A673 (cell line): ENCODE measurements around the gene RNF113B. TPM values are rescaled to one million over a fixed set of nuclear protein-coding genes. Genes with fewer than 3 reads are reported as not detected.

Source experiments
- BruUV-seq: library from RNA; stranded (reverse); fragments of 400-500 nt; replicated peaks from 2 replicates; lab custom pipeline; 2021; lab: Mats Ljungman, UMichigan
- CTCF ChIA-PET: fragments of 300-600 bp; sonication (Branson Sonifier 250); formaldehyde crosslinking; loops from one replicate; lab custom pipeline; 2022; ENCODE audit warnings: antibody characterized with exemption; lab: Charles Lee
- POLR2A ChIA-PET: fragments of 300-600 bp; sonication (Branson Sonifier 250); formaldehyde crosslinking; loops from one replicate; lab custom pipeline; 2022; ENCODE audit warnings: antibody characterized with exemption; ENCODE audit not compliant: low non-redundant PET; lab: Charles Lee
- DNase-seq: peaks from one replicate; pipeline ENCODE4 v3.0.0-alpha.2; 2015; ENCODE audit warnings: low spot score
- H3K27ac ChIP-seq: fragments of 200-600 bp; sonication (generic); 2 replicates; pipeline ENCODE4 v1.5.1; 2016; ENCODE audit warnings: mixed run types, low read depth, mild to moderate bottlenecking, mixed read lengths, antibody characterized with exemption, low read length; ENCODE audit not compliant: poor library complexity, severe bottlenecking
- H3K27me3 ChIP-seq: fragments of 200-600 bp; sonication (generic); replicated peaks from 2 replicates; pipeline ENCODE4 v1.6.1; 2017; ENCODE audit warnings: mixed run types, low read depth, mild to moderate bottlenecking, mixed read lengths, antibody characterized with exemption, low read length; ENCODE audit not compliant: insufficient read depth, poor library complexity
- H3K36me3 ChIP-seq: fragments of 200-600 bp; sonication (generic); 2 replicates; pipeline ENCODE4 v1.6.1; 2016; ENCODE audit warnings: mixed run types, mild to moderate bottlenecking, mixed read lengths, antibody characterized with exemption, low read length; ENCODE audit not compliant: insufficient read depth, poor library complexity, severe bottlenecking
- H3K4me1 ChIP-seq: fragments of 200-600 bp; sonication (generic); 2 replicates; pipeline ENCODE4 v1.6.1; 2017; ENCODE audit warnings: mixed run types, mild to moderate bottlenecking, mixed read lengths, antibody characterized with exemption, low read length; ENCODE audit not compliant: insufficient read depth, poor library complexity, severe bottlenecking
- H3K4me3 ChIP-seq: fragments of 200-600 bp; sonication (generic); 2 replicates; pipeline ENCODE4 v1.5.1; 2016; ENCODE audit warnings: low read depth, mixed run types, mild to moderate bottlenecking, mixed read lengths, low read length; ENCODE audit not compliant: poor library complexity, severe bottlenecking
- H3K9me3 ChIP-seq: fragments of 200-600 bp; sonication (generic); 2 replicates; pipeline ENCODE4 v1.6.1; 2016; ENCODE audit warnings: mixed run types, low read depth, mild to moderate bottlenecking, mixed read lengths, antibody characterized with exemption, low read length; ENCODE audit not compliant: poor library complexity, severe bottlenecking
- EZH2 ChIP-seq: fragments of 200-600 bp; sonication (generic); IDR thresholded peaks from 2 replicates; pipeline ENCODE4 v1.6.1; 2017; ENCODE audit warnings: borderline replicate concordance, low read depth, mild to moderate bottlenecking, mixed read lengths, antibody characterized with exemption, low read length; ENCODE audit not compliant: poor library complexity, severe bottlenecking
- intact Hi-C: fragments of 100-400 bp; cut with micrococcal nuclease; formaldehyde crosslinking; loops from one replicate; pipeline ENCODE4 v1.10.0; 2022; ENCODE audit not compliant: unreplicated experiment
- total RNA-seq: library from RNA; stranded (reverse); gene quantifications from 2 replicates; pipeline ENCODE4 v1.2.3, GENCODE V29; 2021
- TF ChIP-seq, protein P1 (sequence below): fragments of 300-800, 200-600 bp; sonication (generic); conservative IDR thresholded peaks from 2 replicates; pipeline ENCODE4 v1.5.1; 2017; ENCODE audit warnings: low read depth, mild to moderate bottlenecking, antibody characterized with exemption, low read length, moderate library complexity, mixed read lengths

Gene RNF113B
- total RNA-seq, 1 experiment from 2014 or later = not detected

- no TSS peak for BruUV-seq
- Histone ChIP-seq H3K4me3 (no peak overlapping the region), H3K4me1 (peaks cover 13% of the 10 kb centered on the region), H3K27me3 (no peaks in the 10 kb centered on the region), H3K27ac (peak overlapping the region; percentile 51), H3K9me3 (no peaks in the 10 kb centered on the region), H3K36me3 (no peaks in the 10 kb centered on the region)
- ChIA-PET CTCF (no interaction called here), POLR2A (no interaction called here)
- intact Hi-C loops = no loop called here
- TF ChIP-seq, protein P1, sequence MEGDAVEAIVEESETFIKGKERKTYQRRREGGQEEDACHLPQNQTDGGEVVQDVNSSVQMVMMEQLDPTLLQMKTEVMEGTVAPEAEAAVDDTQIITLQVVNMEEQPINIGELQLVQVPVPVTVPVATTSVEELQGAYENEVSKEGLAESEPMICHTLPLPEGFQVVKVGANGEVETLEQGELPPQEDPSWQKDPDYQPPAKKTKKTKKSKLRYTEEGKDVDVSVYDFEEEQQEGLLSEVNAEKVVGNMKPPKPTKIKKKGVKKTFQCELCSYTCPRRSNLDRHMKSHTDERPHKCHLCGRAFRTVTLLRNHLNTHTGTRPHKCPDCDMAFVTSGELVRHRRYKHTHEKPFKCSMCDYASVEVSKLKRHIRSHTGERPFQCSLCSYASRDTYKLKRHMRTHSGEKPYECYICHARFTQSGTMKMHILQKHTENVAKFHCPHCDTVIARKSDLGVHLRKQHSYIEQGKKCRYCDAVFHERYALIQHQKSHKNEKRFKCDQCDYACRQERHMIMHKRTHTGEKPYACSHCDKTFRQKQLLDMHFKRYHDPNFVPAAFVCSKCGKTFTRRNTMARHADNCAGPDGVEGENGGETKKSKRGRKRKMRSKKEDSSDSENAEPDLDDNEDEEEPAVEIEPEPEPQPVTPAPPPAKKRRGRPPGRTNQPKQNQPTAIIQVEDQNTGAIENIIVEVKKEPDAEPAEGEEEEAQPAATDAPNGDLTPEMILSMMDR = no peak
- no peak for TF ChIP-seq EZH2
- peak; percentile 22 for DNase-seq
These were observed 3.0 kb upstream of the RNF113B start for GRCh38 chr13:98180092-98180491.

DNA sequence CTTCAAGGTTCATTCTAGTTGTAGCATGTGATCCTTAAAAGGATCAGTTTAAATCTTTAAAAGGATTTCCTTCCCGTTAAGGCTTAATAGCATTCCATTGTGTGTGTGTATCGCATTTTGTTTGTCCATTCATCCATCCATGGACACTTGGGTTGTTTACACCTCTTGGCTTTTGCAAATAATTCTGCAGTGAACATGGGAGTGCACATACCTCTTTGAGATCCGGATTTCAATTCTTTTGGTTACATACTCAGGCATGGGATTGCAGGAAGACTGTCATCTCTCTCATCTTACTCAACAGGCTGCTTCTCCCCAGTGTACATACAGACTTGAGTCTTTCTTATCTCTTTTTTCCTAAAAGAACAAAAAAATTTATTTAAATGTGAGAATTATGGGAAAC is 1.2 kb downstream of the RNF113B start:
- Histone ChIP-seq H3K27ac (no peak overlapping the region), H3K27me3 (no peaks in the 10 kb centered on the region), H3K4me3 (no peak overlapping the region), H3K36me3 (no peaks in the 10 kb centered on the region), H3K9me3 (no peaks in the 10 kb centered on the region), H3K4me1 (peaks cover 54% of the 10 kb centered on the region)
- TF ChIP-seq, protein P1 = no peak
- TF ChIP-seq EZH2 = no peak
- ChIA-PET CTCF (no interaction called here), POLR2A (no interaction called here)
- no TSS peak for BruUV-seq
- no peak for DNase-seq
- intact Hi-C loops = no loop called here

DNA sequence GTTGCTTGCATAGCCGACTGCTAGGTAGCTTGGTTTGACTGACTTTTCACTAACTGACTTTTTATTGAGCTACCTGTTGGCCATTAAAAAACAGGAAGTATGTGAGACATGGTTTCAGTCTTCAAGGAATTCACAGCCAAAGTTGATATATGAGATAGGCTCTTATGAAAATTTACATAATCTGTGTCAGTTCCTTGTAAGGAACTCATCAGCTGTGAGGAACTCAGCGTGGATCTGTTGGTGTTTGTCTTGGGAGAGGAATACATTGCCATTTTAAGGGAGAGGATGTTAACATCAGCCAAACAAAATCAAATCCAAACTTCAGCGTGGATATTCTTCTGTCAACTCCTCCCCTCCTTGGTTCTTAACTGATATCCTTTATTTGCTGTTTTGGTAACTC is 2.0 kb downstream of the RNF113B start:
- POLR2A ChIA-PET = no interaction called here
- H3K4me1 ChIP-seq = peaks cover 49% of the 10 kb centered on the region
- H3K27me3 ChIP-seq = no peaks in the 10 kb centered on the region
- CTCF ChIA-PET = no interaction called here
- no peaks in the 10 kb centered on the region for H3K9me3 ChIP-seq
- no peaks in the 10 kb centered on the region for H3K36me3 ChIP-seq
- peak; percentile 38 for DNase-seq
- no TSS peak for BruUV-seq
- H3K4me3 ChIP-seq = no peak overlapping the region
- TF ChIP-seq, protein P1 = no peak
- TF ChIP-seq EZH2 = no peak
- no peak overlapping the region for H3K27ac ChIP-seq
- intact Hi-C loops = no loop called here
